Activated CD4-positive, CD25-positive, alpha-beta regulatory T cell treated with anti-CD3 and anti-CD28 coated beads, Interleukin-2, amount 50 U/mL, for 16 hours (primary cell): ENCODE results near the gene HTRA2.

Source experiments
- DNase-seq: peaks from one replicate; pipeline ENCODE4 v3.0.0-alpha.2; 2020; ENCODE audit warnings: low read depth, low spot score

HTRA2 gene

GRCh38 chr2:74515981-74516633, 13.6 kb upstream of the HTRA2 start:
- DNase-seq: no peak

GRCh38 chr2:74516650-74517049, 13.1 kb upstream of the HTRA2 start:
- no peak for DNase-seq

GRCh38 chr2:74522516-74522915, 7.2 kb upstream of the HTRA2 start:
- DNase-seq: no peak

GRCh38 chr2:74524005-74524404, 5.7 kb upstream of the HTRA2 start:
- DNase-seq: no peak

- DNase-seq: no peak
Measured at GRCh38 chr2:74524955-74525716, 4.6 kb upstream of the HTRA2 start.

- DNase-seq: no peak
Measured at GRCh38 chr2:74525717-74526648, 3.8 kb upstream of the HTRA2 start, which contains the start of gene DQX1. Gene DQX1, minus strand, starts transcription at chr2:74526231. Its CDS starts 502 bp downstream, at chr2:74525729.

- no peak for DNase-seq
Measured at GRCh38 chr2:74526649-74527230, 3.0 kb upstream of the HTRA2 start.

GRCh38 chr2:74527741-74528140, 2.0 kb upstream of the HTRA2 start:
- no peak for DNase-seq

- no peak for DNase-seq
Measured at GRCh38 chr2:74528600-74529356, 955 bp upstream of the HTRA2 start.

GRCh38 chr2:74530239-74531187, 780 bp downstream of the HTRA2 start:
- DNase-seq: no peak

- no peak for DNase-seq
Measured at GRCh38 chr2:74531666-74532065, 1.9 kb downstream of the HTRA2 start.

- no peak for DNase-seq
Measured at GRCh38 chr2:74532222-74532621, 2.5 kb downstream of the HTRA2 start.

GRCh38 chr2:74533464-74533863, 3.7 kb downstream of the HTRA2 start:
- no peak for DNase-seq

- no peak for DNase-seq
Measured at GRCh38 chr2:74534411-74534810, 4.7 kb downstream of the HTRA2 start.

- DNase-seq: no peak
Measured at GRCh38 chr2:74535440-74535965, 5.8 kb downstream of the HTRA2 start.

- no peak for DNase-seq
Measured at GRCh38 chr2:74536166-74536950, 6.6 kb downstream of the HTRA2 start.

- DNase-seq: no peak
Measured at GRCh38 chr2:74537140-74537539, 7.4 kb downstream of the HTRA2 start.

- DNase-seq: no peak
Measured at GRCh38 chr2:74538881-74539339, 9.2 kb downstream of the HTRA2 start.

- DNase-seq: no peak
Measured at GRCh38 chr2:74540291-74540690, 10.6 kb downstream of the HTRA2 start.
